ENCODE measurements around the gene SEPTIN14.
"Not testable (repeated sequence)": the region's sequence is repeated elsewhere in the genome, so short reads cannot be mapped to it uniquely, and the experiment has no call there.

SEPTIN14 gene

DNA sequence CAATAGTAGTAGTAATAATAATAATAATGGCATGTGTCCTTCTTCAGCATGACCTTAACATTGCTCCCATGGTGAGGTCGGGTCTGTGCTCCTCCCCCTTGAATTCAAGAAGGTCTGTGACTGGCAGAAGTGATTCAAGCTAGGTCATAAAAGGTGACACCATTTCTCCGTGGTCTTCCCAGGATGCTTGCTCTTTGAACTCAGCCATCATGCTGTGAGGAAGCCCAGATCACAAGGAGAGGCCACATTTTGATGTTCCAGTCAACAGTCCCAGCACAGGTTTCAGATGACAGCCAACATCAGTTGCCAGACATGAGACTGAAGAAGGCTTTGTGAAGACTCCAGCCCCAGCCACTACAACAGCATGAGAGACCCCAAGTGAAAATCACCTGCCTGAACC, 83.9 kb downstream of the SEPTIN14 start:
- no peak for DNase-seq

DNA sequence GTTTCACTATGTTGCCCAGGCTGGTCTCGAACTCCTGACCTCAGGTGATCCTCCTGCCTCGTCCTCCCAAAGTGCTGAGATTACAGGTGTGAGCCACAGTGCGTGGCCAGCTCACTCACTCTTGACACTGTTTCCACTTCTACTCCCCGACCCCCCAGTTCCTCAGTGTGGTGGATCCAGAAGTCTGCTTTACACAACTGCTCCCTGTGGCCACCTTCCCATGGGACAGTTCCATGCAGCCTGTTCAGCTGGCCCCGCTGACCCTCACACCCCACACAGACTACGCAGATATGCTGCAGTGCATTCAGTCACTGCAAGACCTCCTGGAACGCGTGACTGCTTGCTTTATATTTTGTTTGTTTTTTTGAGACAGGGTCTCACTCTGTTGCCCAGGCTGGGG, 86.4 kb downstream of the SEPTIN14 start:
- no peak for DNase-seq

DNA sequence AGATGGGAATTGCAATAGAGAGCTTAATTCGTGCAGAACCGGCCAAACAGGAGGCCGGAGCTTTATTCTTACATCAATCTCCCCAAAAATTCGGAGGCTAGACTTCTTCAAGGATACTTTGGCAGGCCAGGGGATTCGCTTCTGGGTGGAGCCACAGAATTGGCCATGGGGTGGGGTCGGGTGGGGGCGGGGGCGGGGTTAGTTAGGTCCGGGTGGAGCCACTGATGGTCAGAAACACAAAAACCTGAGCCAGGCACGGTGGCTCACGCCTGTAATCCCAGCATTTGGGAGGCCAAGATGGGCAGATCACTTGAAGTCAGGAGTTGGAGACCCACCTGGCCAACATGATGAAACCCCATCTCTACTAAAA, 87.5 kb downstream of the SEPTIN14 start:
- DNase-seq, result no peak

DNA sequence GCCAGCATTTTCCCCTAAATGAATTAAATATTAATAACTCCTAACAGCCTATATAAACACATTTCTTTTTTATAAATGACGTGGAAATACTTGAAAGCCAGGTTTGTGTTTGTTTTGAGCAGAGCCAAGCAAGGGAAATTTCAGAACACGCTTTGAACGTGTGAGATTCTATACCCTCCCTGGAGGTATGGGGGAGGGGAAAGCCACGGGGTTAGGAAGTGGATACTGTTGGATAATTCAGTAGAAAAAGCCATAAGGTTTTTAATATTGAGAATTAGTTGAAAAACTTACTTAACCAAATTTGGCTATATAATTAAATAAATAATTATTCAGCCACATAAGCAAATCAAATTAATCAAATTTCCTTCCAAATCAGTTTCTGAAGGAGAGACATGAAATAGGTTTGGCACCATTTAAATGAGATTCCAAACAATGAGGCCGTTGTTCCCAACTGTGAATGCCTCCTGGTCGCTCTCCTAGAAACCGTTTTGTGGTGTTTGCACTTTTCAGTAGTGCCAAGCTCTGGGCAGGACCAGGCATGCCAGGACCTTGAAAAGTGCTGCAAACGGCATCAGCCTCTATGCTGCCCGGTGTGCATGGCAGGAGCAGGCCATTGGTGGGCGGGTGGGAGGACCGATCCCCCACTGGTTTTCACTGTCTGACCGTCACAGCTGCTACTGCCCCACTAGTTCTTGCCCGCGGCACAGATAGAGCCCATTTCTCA, 88.1 kb downstream of the SEPTIN14 start:
- peak; percentile 62 for DNase-seq

DNA sequence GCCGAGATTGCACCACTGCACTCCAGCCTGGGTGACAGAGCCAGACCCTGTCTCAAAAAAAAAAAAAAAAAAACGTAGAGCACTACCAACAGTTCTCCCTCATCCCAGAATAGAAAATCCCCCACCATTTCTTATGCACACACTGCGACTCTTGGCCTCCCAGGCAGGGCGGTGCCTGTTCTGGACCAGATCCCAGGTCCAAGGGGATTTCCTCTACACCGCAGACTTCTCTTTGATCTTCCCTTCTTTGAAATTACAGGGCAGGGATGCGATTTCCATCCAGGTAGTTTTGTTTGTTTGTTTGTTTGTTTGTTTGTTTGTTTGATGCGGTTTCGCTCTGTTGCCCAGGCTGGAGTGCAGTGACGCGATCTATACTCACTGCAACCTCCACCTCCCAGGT, 91.8 kb downstream of the SEPTIN14 start:
- no peak for DNase-seq

DNA sequence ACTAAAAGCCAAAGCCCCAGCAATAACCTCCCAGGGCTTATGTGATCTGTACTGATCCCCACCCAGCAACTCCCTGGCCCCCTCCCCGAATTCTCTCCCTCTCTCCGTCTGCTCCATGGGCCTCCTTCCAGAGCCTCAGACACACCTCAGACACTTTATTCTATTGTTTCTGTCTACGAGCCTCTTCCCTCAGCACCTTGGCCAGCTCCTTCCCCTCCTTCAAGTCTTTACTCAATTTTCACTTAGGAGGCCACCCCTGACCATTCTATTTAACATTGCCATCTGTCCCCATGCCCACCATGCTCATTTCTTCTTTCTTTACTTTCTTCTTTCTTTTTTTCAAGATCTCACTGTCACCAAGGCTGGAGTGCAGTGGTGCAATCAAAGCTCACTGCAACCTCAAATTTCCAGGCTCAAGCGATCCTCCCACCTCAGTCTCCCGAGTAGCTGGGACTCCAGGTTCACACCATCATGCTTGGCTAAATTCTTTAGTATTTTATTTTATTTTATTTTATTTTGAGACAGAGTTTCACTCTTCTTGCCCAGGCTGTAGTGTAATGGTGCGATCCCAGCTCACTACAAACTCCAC, 109.2 kb downstream of the SEPTIN14 start:
- not testable (repeated sequence) for DNase-seq

DNA sequence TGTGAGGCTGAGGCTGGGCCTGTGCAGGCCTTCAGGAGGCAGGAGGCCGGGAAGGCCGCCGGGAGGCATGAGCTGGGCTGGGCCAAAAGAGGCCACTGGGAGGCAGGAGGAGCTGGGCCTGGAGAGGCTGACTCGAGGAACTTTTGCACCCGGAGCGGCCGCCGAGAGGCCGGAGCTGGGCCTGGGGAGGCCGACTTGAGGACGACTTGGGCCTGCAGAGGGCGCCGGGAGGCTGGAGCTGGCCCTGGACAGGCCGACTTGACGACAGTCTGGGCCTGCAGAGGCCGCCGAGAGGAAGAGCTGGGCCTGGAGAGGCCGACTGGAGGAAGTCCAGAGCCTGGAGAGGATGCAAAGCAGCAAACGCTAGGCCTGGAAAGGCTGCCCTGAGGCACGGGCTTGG, 117.8 kb downstream of the SEPTIN14 start:
- DNase-seq, result not testable (repeated sequence)

Measured in DMS 273 treated with DMSO at 0.1 percent for 48 hours (cell line).